Measurements from ENCODE around the gene SNRPE.
A peak's percentile ranks its signal among the peaks of the same experiment; 100 is the strongest.

Gene SNRPE

DNA sequence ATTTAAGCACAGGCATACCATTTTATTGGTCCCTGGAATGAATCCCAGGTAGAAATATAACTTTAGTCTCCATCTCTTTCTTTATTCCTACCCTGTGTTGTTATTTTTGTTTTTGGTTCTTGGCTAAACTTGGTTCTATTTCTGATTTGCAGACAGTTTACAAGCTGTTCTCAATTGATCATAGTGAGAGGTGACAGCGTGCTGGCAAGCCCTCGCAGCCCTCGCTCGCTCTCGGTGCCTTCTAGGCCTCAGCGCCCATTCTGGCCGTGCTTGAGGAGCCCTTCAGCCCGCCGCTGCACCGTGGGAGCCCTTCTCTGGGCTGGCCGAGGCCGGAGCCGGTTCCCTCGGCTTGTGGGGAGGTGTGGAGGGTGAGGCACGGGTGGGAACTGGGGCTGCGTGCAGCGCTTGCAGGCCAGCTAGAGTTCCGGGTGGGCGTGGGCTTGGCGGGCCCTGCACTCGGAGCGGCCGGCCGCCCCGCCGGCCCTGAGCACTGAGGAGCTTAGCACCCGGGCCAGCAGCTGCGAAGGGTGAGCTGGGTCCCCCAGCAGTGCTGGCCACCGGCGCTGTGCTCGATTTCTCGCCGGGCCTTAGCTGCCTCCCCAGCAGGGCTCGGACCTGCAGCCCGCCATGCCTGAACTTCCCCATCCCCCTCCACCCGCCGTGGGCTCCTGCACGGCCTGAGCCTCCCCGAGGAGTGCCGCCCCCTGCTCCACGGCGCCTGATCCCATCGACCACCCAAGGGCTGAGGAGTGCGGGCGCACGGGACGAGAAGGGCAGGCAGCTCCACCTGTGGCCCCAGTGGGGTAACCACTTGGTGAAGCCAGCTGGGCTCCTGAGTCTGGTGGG, 38.7 kb downstream of the SNRPE start:
- H3K4me3 ChIP-seq (ENCODE audit: low read length) = no peak overlapping the region
- TF ChIP-seq, protein P1, sequence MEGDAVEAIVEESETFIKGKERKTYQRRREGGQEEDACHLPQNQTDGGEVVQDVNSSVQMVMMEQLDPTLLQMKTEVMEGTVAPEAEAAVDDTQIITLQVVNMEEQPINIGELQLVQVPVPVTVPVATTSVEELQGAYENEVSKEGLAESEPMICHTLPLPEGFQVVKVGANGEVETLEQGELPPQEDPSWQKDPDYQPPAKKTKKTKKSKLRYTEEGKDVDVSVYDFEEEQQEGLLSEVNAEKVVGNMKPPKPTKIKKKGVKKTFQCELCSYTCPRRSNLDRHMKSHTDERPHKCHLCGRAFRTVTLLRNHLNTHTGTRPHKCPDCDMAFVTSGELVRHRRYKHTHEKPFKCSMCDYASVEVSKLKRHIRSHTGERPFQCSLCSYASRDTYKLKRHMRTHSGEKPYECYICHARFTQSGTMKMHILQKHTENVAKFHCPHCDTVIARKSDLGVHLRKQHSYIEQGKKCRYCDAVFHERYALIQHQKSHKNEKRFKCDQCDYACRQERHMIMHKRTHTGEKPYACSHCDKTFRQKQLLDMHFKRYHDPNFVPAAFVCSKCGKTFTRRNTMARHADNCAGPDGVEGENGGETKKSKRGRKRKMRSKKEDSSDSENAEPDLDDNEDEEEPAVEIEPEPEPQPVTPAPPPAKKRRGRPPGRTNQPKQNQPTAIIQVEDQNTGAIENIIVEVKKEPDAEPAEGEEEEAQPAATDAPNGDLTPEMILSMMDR (IDR thresholded peaks at IDR 0.05; ENCODE audit: insufficient read depth, low read depth, low read length, missing control alignments) = no peak
- no peak for DNase-seq (ENCODE audit: low read depth)

DNA sequence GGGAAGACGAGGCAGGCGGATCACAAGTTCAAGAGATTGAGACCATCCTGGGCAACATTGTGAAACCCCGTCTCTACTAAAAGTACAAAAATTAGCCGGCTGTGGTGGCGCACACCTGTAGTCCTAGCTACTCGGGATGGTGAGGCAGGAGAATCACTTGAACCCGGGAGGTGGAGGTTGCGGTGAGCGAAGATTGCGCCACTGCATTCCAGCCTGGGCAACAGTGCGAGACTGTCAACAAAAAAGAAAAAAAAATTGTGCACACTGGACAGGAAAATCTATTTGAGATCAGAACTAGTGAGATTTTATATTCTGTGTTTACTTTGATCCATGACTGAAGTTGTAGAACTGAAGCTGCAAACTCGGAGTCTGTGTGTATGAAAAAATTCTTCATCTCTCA, 40.2 kb downstream of the SNRPE start:
- H3K4me3 ChIP-seq (ENCODE audit: low read length) = no peak overlapping the region
- TF ChIP-seq, protein P1 (IDR thresholded peaks at IDR 0.05; ENCODE audit: insufficient read depth, low read depth, low read length, missing control alignments) = no peak

DNA sequence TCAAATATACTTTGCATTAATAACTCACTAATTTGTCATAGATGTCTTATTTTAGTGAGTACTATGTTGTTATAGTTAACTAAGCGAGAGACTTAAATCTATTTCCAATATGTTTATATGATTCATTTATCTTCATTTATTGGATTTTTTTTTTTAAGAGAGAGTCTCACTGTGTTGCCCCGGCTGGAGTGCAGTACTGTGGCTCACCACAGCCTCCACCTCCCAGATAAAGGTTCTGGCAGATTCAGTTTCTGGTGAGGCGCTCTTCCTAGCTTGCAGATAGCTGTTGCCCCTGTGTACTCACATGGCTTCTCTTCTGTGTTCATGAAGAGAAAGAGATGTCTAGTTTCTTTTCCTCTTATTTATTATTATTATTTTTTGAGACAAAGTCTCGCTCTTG, 43.9 kb downstream of the SNRPE start:
- H3K4me3 ChIP-seq (ENCODE audit: low read length) = no peak overlapping the region
- DNase-seq (ENCODE audit: low read depth) = no peak
- TF ChIP-seq, protein P1 (IDR thresholded peaks at IDR 0.05; ENCODE audit: insufficient read depth, low read depth, low read length, missing control alignments) = no peak

More for the DNA sequence above, 40.2 kb downstream of the SNRPE start:
- no peak for DNase-seq (ENCODE audit: low read depth)

DNA sequence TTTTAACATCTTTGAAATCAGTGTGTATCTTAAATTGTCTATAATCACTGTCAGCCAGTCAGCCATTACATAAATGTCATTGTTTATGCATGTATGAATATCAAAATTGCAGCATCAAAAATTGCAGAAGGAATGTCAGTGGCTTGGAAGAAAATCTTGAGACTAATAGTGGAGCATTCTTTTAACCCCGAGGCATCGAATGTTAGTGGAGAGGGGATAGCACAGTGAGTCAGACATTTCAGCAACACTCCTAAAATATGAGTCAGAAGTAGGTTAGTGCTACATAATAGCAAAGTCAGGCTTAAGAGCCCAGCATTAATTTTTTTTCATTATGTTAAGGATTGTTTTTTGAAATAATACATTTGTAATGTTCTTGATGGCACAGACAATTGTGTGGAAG, 45.5 kb downstream of the SNRPE start:
- DNase-seq (ENCODE audit: low read depth) = peak; percentile 94
- no peak overlapping the region for H3K4me3 ChIP-seq (ENCODE audit: low read length)
- TF ChIP-seq, protein P1 (IDR thresholded peaks at IDR 0.05; ENCODE audit: insufficient read depth, low read depth, low read length, missing control alignments) = no peak

DNA sequence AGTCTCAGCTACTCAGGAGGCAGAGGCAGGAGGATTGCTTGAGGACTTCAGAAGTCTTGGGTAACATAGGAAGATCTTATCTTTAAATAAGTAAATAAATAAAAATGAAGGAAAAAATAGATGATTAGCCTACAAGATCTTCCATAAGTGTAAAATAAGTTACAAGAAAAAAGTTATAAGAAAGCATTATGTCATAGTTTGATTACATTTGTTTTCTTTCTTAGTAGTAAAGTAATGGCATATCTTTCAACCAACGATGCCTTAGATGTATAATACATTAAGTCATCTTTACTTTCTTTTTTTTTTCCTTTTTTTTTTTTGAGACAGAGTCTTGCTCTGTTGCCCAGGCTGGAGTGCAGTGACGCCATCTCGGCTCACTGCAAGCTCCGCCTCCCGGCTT, 46.5 kb downstream of the SNRPE start:
- no peak for DNase-seq (ENCODE audit: low read depth)
- TF ChIP-seq, protein P1 (IDR thresholded peaks at IDR 0.05; ENCODE audit: insufficient read depth, low read depth, low read length, missing control alignments) = no peak
- no peak overlapping the region for H3K4me3 ChIP-seq (ENCODE audit: low read length)

DNA sequence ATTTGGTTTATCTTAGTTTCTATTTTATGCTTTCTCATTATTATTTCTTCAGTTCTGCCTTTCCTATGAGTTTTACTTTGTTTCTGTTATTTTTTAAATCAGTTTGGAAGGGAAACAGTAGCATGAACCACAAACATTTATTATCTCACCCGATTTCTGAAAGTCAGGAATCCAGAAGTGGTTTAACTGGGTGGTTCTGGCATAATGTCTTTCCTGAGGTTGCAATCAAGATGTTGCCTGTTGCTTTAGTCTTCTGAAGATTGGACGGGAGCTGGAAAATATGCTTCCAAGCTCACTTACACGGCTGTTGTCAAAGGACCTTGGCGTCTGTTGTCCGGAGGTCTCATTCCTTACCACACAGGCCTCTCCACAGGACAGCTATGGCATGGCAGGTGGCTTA, 50.4 kb downstream of the SNRPE start:
- no peak for DNase-seq (ENCODE audit: low read depth)

More for the DNA sequence above, 50.4 kb downstream of the SNRPE start:
- H3K4me3 ChIP-seq (ENCODE audit: low read length) = no peak overlapping the region
- TF ChIP-seq, protein P1 (IDR thresholded peaks at IDR 0.05; ENCODE audit: insufficient read depth, low read depth, low read length, missing control alignments) = no peak
